ENCODE results near the gene SPECC1.
"Not testable (repeated sequence)": the region's sequence is repeated elsewhere in the genome, so short reads cannot be mapped to it uniquely, and the experiment has no call there.

SPECC1 gene

GRCh38 chr17:20071824-20072691 lies 62.9 kb downstream of the SPECC1 start:
- no peak for DNase-seq

- DNase-seq = no peak
These were observed 63.5 kb downstream of the SPECC1 start for GRCh38 chr17:20072692-20072992.

DNA sequence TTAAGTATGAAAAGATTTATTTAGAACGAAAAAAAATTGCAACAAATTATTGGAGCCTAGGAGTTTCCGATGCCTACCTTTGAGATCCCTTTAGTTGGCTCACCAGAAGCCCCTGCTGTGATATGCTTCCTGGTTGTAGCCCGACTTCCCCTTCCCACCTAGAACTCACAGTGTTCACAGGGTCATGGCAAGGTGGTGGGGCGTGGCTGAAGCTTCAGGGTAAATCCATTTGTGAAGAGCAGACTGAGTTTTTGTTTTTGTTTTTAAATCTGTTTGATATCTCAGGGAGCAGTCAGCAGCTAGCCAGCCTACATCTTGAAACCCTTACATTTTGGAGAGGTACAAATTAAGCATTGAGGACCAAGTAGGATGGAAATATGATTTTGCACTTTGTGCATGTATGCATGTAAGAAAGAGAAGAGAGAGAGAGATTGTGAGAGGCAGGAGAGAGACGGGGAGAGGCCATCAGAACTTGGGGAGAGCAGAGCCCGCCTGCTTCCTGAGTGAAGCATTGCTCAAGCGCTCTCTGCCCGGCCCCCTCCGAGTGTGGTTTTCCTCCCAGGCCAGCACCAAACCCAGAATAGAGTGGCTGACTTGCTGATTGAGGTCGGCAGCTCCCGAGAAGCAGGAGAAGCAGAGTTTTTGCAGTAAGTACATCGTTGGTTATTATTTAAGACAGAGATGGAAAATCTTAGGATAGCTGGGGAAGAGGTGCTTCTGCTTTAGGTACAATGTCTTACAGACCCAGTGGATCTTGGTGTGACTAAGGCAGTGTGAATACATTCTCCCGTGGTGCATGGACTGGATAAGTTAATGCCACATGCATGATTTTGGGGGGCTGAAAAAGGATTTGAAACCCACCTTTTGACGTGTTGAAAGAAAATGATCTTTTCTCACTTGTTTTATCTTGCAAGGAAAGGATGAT lies 64.2 kb downstream of the SPECC1 start:
- DNase-seq = no peak

GRCh38 chr17:20074001-20074400 lies 64.8 kb downstream of the SPECC1 start:
- DNase-seq = no peak

- DNase-seq = no peak
These were observed 65.3 kb downstream of the SPECC1 start for GRCh38 chr17:20074489-20074888.

- DNase-seq = not testable (repeated sequence)
These were observed 67.0 kb downstream of the SPECC1 start for GRCh38 chr17:20076137-20076536.

GRCh38 chr17:20077978-20078685 lies 69.0 kb downstream of the SPECC1 start:
- DNase-seq = no peak

DNA sequence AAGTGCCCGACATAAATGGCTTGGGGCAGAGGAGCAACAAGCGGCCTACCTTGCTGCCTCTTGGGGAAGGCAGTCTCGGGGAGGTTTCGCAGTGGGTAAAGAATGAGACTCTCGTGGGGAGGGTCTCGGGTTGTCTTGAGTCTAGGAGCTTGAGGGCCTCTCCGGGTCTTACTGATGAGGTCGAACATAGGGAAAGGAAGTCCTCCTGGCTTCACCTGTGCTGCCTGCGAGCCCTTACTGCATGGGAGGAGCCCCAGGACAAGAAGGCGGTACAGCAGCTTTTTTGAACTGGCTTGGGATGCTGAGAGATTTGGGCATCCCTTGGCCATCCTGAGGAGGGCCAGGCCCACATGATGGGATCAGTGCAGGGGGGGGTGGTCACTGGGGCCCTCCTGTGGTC lies 71.4 kb downstream of the SPECC1 start:
- no peak for DNase-seq

GRCh38 chr17:20083156-20083859 lies 74.1 kb downstream of the SPECC1 start:
- no peak for DNase-seq

GRCh38 chr17:20084621-20085282 lies 75.6 kb downstream of the SPECC1 start:
- no peak for DNase-seq

DNA sequence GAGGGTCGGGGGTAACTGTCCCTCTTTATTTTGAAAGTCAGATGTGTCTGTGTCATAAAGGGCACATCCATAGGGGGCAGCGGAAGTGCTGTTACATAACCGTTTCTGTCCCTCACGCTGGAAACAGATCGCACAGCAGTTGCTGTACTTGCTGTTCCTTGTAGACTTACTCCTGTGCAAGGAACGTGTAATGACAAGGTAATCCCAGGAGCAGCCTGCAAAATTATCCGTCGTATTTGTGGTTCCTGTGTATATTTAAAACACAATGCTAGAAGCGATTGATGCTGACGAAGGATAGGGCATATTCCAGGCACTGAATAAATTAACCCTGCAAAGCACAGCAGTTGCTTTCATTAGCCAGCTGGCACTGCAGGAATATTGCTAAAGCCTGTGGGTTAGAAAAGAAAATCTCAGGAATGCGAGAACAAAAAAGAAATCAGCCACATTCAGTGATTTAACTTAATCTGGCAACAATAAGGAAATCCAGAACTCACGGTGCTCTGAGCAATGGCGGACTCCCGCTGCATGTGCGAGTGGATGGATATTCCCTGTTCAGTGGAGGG lies 76.2 kb downstream of the SPECC1 start:
- DNase-seq = no peak

DNA sequence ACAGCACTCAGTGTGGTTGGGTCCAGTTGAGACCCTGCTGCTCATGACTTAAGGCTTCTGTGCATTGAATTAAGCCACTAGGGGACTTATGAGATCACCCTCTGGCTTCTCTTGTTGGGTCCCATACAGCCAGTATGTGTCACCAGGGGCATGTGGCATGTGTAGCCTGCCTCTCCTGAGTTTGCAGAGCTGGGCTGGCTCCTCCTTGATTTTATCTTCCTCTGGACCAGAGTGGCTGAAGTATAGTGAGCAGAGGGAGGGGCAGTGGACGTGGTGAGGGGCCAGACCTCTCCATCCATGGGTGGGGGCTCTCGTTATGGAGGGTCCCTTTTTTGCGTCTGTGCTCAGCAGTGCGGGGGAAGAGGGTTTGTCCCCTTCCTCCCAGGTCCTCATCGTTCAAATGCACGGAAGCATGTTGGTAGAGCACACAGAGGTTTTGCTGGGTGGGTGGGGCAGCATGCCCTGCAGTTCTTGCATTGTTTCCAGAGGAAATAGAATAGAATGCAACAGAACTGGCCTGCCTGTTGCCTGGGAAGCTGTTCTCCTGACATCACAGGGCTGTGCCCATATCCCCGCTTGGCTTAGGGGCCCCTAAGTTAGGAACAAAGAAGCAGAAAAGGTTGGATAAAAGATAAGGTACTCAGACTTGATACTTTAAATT lies 77.4 kb downstream of the SPECC1 start:
- no peak for DNase-seq

DNA sequence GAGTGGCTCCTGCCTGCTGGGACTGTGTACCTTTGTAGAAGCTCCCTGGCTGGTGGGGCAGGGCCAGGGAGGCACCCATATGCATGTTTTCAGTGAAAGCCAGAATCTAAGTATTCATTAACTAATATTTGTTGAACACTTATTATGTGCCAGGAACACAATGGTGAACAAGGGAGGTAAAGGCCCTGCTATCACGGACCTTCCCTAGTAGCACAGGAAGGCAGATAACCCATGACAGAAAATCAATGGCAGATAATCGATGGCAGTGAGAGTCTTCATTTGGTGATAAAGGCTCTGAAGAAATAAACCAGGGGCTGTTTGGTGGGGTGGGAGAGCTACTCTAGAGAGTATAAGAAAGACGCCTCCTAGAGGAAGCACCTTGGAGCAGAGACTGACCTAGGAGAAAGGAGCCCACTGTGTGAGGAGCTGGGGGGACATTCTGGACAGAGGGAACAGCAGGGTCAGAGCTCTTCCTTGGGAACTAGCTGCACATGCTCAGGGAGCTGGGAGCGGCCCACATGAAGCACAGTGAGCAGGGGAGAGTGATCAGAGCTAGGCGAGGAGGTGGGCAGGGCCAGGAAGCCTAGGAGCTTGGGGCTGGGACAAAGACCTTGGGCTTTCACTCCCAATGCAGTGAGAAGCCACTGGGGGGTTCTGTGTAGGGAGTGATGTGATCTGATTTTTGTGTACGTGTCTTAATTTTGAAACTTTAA lies 78.5 kb downstream of the SPECC1 start:
- DNase-seq = no peak

DNA sequence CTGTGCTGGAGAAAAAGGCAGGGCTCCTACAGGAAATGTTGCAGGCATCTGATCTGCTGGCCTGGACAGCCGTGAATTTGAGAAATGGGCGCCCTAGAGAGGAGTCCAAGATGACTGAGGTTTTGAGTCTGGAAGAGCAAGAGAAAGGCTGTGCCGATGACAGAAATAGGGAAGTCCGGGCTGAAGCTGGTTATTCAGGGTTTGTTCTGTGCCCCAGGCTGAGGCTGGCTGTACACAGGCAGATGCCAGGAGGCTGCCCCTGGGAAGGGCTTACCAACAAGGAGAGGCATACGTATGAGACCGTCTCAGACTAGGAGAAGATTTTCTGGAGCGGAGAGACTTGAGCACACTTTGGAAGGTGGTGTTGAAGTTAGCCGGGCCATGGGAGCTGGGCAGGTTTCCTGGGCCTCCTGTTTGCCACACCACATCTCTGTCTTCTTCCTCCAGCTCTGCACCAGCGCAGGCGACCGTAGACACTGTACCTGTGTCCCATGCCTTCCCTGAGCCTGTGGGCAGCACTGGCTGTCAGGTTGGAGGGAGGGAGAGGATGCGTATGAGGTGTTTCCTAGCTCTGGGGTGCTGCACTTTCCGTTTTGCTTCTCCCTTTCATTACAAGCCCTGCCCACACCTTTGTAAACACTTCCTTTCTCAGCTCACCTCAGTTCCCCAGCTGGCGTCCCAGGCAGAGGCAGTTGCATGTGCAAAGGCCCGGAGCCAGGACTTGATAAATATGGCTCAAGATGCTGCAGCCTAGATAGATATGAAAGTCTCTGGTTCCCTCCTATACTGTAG lies 80.8 kb downstream of the SPECC1 start:
- DNase-seq = no peak

GRCh38 chr17:20091174-20092029 lies 82.2 kb downstream of the SPECC1 start:
- no peak for DNase-seq

DNA sequence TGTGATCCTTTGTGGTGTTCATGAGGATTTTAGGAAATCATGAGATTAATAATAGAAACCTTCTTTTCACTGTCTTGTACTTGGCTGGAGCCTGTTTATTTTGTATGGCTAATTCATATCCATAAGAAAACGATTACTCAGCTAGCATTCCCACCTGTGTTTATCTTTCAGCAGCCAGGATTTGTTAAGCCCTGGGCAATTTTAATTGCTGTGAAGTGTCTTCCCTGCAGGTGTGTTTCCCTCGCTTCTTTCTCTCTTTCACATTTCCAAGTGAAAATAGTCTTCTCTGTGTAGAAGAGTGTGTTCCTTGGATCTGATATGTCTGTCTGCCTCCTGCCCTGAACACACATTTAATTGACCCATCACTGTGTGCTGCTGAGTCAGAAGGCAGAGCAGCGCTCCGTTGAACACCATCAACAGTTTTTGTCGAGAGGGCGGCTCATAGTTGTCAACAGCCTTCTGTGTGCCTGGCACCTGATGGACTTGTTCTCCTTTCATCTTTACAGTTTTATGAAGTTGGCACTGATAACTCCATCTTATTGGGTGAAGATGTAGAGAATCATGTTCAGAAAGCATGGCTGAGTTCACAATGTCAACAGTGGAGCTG lies 83.2 kb downstream of the SPECC1 start:
- no peak for DNase-seq

DNA sequence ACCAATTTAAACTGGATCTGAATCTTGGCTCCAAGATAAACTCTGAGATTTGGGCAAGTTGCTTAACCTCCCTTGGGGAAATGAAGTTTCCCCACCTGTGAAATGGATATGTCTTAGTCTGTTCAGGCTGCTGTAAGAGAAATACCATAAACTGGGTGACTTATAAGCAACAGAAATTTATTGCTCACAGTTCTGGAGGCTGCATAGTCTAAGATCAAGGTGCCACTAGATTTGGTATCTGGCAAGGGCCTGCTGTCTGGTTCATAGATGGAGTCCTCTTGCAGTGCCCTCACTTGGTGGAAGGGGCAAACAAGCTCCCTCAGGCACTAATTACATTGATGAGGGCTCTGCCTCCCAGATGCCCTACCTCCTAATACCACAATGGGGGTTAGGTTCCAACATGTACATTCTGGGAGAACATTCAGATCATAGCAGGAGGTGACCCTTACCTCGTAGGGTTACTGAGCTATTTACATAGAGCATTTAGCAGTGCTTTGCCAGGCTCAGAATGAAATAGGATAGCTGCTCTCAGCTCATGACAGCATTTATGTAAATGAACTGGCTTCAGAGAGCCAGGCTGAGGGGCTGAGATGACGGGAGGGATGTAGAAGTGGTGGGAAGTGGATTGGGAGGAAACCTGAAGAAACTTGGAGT lies 83.9 kb downstream of the SPECC1 start:
- no peak for DNase-seq

DNA sequence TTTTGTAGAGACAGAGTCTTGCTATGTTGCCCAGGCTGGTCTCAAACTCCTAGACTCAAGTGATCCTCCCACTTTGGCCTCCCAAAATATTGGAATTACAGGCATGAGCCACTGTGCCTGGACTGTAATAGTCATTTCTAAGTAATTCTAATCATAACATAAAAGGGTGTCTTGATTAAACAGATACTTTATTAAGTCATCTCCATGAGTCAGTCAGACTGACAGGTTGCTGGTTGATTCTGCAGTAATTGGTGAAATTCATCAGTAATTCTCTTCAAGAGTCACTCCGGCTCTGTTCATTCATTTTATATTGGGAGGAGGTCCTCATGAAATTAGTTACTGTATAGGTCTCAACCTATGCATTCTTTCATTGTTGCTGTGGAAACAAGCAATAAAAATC lies 85.6 kb downstream of the SPECC1 start:
- no peak for DNase-seq

Data from cerebellar nuclear complex (tissue), 1 donor.